ENCODE measurements around the gene CYP11A1.
"Not testable (repeated sequence)": the region's sequence is repeated elsewhere in the genome, so short reads cannot be mapped to it uniquely, and the experiment has no call there.

CYP11A1 gene

GRCh38 chr15:74374648-74375302 is 7.3 kb upstream of the CYP11A1 start:
- no peak for DNase-seq (ENCODE audit: low read depth)

GRCh38 chr15:74373731-74374647 is 6.5 kb upstream of the CYP11A1 start:
- DNase-seq (ENCODE audit: low read depth): peak; percentile 90

- DNase-seq (ENCODE audit: low read depth): no peak
These were observed 5.7 kb upstream of the CYP11A1 start for GRCh38 chr15:74373056-74373650.

DNA sequence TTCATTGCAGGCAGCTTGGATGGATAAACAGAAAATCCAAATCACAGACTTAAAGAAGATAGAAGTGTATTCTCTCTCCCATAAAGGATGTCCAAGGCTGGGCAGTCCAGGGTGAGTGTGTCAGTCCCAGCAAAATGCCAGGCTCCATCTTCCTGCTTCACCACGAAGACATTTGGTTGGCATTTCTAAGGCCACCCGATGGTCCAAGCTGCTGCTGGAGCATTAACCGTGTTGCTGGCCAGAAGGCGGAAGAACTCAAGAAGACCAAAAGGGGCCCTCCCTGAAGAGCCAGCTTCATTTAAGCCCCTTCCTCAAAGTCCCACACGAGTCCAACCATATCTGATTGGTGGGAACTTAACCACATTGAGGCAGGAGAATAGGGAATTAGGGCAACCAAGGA is 3.0 kb upstream of the CYP11A1 start:
- DNase-seq (ENCODE audit: low read depth): no peak

DNA sequence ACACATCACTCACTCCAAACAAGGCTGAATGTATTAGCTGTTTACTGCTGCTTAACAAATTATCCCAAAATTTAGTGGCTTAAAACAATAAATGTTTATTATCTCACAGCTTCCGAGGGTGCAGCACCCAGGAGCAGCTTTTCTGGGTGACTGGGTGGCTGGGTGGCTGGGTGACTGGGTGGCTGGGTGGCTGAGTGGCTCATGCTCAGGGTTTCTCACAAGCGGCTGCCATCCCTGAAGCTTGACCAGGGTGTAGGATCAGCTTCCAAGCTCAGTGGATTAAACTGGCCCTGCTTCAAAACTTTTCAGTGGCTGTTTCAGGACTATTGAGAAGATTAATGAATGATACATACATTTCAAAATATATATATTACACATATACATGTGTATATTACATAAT is 2.3 kb upstream of the CYP11A1 start:
- no peak for DNase-seq (ENCODE audit: low read depth)

DNA sequence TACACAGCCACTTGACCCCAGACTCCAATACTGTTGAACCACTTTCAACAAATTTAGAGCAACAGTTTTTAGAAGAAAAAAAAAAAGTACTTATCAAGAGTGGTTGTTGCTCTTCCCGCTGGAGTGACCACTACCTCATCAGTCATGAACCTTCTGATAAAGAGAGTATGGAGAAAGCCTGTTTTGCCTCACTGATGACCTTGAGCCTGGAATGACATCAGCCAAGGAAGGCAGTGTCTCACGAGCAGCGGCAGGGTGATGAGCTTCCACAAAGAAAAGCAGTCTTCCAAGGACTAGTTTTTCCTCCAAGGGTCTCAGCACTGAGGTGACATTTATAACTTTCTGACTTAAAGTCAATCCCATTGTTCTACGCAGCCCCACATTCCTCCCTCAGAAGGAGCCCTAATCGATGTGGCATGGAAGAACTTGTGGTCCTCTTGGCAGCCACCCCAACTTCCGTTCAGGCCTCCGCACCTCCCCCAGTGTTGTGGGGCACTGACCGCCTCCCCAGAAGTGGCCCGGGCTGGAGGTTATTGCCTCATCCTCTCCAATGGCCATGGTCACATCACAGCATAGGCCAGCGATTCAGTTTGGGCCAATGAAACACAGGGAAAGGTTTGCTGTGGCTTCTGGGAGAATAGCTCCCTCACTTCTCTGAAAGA is 1.8 kb upstream of the CYP11A1 start:
- DNase-seq (ENCODE audit: low read depth): no peak

GRCh38 chr15:74368121-74368520 is 675 bp upstream of the CYP11A1 start:
- no peak for DNase-seq (ENCODE audit: low read depth)

GRCh38 chr15:74365598-74366445 is 1.6 kb downstream of the CYP11A1 start:
- DNase-seq (ENCODE audit: low read depth): no peak

DNA sequence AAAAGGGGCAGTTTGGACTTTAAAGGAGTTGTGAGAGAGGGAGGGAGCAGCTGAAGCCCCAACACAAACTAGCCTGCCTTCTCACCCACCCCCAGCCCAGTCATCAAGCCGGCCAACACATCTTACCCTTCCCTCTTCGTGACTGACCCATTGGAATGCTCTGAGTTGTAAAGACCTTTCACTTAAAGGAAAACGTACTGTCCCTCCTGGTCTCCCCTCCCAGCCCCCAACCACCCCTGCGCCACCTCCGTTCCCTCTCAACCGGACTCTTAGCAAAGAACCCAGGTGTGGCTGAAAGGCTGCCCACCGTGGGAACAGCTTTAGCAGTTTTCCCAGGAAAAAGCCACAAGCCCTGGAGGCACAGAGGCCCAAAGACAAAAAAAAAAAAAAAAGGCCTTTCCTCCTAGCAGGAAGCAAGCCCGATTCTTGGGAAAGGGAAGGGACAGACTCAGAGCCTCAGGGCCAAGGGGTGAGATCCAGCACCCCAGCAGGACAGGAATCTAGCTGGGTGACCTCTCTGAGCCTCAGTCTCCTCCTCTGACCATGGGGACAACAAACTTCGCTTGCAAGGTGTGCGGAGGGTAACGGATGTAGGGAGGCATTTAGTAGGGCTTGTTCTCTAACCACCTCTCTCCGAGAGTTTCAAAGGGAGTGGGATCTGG is 2.4 kb downstream of the CYP11A1 start:
- DNase-seq (ENCODE audit: low read depth): no peak

GRCh38 chr15:74362482-74362881 is 5.0 kb downstream of the CYP11A1 start:
- no peak for DNase-seq (ENCODE audit: low read depth)

DNA sequence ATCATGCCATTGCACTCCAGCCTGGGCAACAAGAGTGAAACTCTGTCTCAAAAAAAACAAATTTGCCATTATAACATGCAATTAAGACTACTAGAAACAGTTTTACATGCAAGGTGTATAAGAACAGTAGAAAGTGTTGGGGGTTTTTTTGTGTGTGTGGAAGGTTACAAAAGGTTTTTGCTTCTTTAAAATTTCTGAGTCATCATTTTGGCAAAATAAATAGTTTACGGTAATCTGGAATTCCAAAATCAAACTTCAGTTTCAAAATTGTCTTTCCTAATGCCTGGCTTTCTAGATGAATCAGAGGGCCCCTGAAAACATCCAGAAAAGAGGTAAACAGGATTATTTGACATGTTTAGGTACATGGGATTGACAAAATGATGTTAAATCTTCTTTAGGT is 6.6 kb downstream of the CYP11A1 start:
- not testable (repeated sequence) for DNase-seq (ENCODE audit: low read depth)

DNA sequence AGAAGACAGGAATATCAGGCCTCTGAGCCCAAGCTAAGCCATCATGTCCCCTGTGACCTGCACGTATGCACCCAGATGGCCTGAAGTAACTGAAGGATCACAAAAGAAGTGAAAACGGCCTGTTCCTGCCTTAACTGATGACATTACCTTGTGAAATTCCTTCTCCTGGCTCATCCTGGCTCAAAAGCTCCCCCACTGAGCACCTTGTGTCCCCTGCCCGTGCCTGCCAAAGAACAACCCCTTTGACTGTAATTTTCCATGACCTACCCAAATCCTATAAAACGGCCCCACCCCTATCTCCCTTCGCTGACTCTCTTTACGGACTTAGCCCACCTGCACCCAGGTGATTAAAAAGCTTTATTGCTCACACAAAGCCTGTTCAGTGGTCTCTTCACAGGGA is 8.1 kb downstream of the CYP11A1 start:
- DNase-seq (ENCODE audit: low read depth): not testable (repeated sequence)

DNA sequence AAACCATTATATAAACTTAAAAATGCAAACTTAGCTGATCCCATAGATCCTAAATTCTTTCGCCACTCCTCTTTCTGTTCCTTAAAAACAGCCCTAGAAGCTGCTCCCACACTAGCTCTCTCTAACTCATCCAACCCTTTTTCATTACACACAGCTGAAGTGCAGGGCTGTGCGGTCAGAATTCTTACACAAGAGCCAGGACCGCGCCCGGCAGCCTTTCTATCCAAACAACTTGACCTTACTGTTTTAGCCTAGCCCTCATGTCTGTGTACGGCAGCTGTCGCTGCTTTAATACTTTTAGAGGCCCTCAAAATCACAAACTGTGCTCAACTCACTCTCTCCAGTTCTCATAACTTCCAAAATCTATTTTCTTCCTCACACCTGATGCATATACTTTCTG is 9.9 kb downstream of the CYP11A1 start:
- not testable (repeated sequence) for DNase-seq (ENCODE audit: low read depth)

GRCh38 chr15:74356050-74356449 is 11.4 kb downstream of the CYP11A1 start:
- DNase-seq (ENCODE audit: low read depth): not testable (repeated sequence)

DNA sequence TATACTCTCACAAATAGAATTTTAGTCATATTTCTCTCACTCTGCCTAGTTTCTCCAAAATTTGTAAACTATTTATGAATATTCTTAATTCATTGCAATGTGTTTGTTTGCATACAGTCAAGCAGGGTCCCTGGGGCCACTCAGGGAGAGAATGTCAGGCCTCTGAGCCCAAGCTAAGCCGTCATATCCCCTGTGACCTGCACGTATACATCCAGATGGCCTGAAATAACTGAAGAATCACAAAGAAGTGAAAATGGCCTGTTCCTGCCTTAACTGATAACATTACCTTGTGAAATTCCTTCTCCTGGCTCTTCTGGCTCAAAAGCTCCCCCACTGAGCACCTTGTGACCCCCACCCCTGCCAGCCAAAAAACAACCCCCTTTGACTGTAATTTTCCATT is 13.5 kb downstream of the CYP11A1 start:
- DNase-seq (ENCODE audit: low read depth): not testable (repeated sequence)

DNA sequence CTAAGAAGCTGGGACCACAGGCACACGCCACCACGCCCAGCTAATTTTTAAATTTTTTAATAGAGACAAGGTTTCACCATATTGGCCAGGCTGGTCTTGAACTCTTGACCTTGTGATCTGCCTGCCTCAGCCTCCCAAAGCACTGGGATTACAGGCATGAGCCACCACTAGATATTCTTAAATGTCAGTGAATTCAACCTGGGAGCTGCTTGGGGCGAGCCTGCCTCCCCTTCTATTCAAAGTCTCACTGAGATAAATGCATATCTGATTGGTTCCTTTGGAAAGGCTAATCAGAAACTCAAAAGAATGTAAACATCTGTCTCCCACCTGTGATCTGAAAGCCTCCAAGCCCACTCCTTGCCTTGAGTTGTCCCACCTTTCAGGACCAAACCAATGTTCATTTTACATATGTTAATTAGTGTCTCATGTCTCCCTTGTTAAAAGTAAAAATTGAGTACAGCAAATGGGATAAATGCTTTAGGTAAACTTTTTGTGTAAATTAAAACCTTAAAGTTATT is 15.0 kb downstream of the CYP11A1 start:
- no peak for DNase-seq (ENCODE audit: low read depth)

- no peak for DNase-seq (ENCODE audit: low read depth)
These were observed 15.8 kb downstream of the CYP11A1 start for GRCh38 chr15:74351670-74352069.

GRCh38 chr15:74350295-74351275 is 16.9 kb downstream of the CYP11A1 start:
- DNase-seq (ENCODE audit: low read depth): no peak

DNA sequence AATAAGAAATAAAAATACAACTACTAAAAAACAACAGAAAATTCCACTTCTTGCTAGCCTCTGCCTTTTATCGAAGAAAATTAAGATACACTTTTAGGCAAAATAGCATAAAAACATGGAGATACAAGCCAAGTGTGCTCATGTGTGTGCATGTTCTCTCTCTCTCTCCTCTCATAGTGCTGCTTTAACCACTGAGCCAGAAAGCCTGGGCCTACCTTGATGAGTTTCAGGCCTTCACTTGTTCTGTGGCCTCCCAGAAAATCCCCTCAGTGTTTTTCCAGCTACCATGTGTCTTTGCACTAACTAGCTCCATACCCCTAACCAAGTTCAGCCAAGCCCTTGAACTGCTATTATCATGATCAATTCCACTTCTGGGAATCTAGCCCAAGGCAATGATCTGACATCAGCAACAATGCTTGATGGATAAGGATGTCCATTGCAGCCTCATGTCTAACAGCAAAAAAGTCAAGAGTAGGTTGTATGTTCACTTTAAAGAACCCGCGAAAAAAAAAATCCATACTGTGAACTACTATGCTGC is 18.1 kb downstream of the CYP11A1 start:
- DNase-seq (ENCODE audit: low read depth): no peak
